SH-SY5Y (cell line): ENCODE measurements around the gene METTL22.

ENCODE experiments used
- GATA2 ChIP-seq: IDR thresholded peaks from 2 replicates; pipeline ENCODE4 v1.6.1; 2011; ENCODE audit warnings: mild to moderate bottlenecking, low read depth, low read length
- GATA3 ChIP-seq: IDR thresholded peaks from 2 replicates; pipeline ENCODE4 v1.6.1; 2011; ENCODE audit warnings: low read depth, mild to moderate bottlenecking, low read length, moderate library complexity

GRCh38 chr16:8670014-8670560 is 48.6 kb downstream of the METTL22 start:
- no peak for TF ChIP-seq GATA2
- no peak for TF ChIP-seq GATA3
